IPS DF 6.9 (cell line): ENCODE measurements around the gene CAMTA1.

Experiments
- DNase-seq: peaks from one replicate; pipeline ENCODE4 v3.0.0-alpha.2; 2013; ENCODE audit warnings: low read depth, low spot score
- H3K27ac ChIP-seq: one replicate; pipeline ENCODE4 v1.5.1; 2013; ENCODE audit warnings: low read length, control low read depth
- H3K27me3 ChIP-seq: 2 replicates; pipeline ENCODE4 v1.6.1; 2013; ENCODE audit warnings: mild to moderate bottlenecking, low read length; ENCODE audit not compliant: control insufficient read depth, insufficient read depth
- H3K36me3 ChIP-seq: 2 replicates; pipeline ENCODE4 v1.6.1; 2013; ENCODE audit warnings: low read length; ENCODE audit not compliant: control insufficient read depth, insufficient read depth
- H3K4me1 ChIP-seq: 2 replicates; pipeline ENCODE4 v1.6.1; 2013; ENCODE audit warnings: low read length; ENCODE audit not compliant: control insufficient read depth, insufficient read depth
- H3K4me3 ChIP-seq: 2 replicates; pipeline ENCODE4 v1.5.1; 2013; ENCODE audit warnings: mild to moderate bottlenecking, low read length
- H3K9me3 ChIP-seq: 2 replicates; pipeline ENCODE4 v1.6.1; 2013; ENCODE audit warnings: low read length, inconsistent platforms; ENCODE audit not compliant: control insufficient read depth, insufficient read depth
- WGBS: extraction: QIAGEN DNeasy Blood & Tissue Kit; methylation state at CpG from one replicate; pipeline ENCODE4 v1.1.7; 2013; ENCODE audit warnings: mixed read lengths, missing lambda C conversion rate; ENCODE audit not compliant: insufficient read length, insufficient coverage; 5-methylcytosine and 5-hydroxymethylcytosine counted together

The CAMTA1 gene

DNA sequence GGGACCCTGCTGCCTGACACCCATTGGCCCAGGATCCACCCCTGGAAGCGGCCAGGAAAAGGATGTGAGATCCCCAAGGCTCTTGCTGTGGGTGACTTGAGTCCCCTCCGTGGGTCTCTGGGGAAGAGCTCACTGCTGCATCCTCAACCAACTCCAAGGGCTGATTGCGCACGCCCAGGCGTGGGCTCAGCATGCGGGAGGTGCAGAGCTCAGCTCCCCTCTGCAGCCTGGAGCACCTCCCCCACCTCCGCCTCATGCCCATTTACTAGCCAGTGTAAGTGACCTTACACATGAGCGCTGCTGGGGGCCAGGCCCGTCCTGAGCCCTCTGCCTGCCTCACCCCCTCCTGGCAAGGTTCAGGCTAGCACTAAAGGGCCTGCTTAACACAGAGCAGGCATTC is 847.4 kb downstream of the CAMTA1 start:
- H3K4me1 ChIP-seq = no peaks in the 10 kb centered on the region; the same call in 1 of the 2 replicates
- H3K36me3 ChIP-seq = no peaks in the 10 kb centered on the region
- no peaks in the 10 kb centered on the region for H3K9me3 ChIP-seq
- DNase-seq = no peak
- WGBS = no CpG with 5 or more reads among the region's 9 CpGs
- H3K27ac ChIP-seq = no peak overlapping the region
- no peaks in the 10 kb centered on the region for H3K27me3 ChIP-seq
- H3K4me3 ChIP-seq = no peak overlapping the region

DNA sequence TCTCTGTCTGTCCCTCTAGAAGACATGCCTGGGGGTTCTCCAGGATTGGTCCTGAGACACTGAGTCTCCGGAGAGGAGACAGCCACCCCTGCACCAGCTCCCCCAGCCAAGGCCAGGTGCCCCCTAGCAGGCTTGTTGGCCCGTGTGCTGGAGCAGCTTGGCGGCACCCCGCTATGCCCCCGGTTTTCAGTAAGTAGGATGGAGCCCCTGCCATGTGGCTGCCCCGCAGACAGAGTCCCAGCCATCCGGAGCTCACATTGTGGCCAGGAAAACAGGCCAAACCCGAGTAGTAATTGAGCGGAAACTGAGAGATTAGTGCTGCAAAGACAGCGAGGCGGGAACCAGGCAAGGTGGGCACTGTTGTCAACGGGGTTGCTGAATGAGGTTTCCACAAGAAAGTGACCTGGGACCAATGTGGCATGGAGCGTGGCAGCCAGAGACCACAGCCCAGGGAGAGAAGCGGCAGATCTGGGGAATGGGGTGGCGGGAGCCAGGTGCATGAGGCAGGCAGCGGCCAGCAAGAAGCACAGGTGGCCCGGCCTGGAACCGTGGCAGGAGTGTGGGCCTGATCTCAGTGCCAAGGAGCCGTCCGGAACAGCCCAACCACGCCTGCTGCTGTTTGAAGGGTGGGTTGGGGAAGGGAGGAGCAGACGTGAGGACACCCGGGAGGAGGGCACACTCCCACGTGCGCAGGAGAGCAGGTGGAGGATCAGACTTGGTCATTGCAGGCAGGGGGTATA is 848.4 kb downstream of the CAMTA1 start:
- no peaks in the 10 kb centered on the region for H3K27me3 ChIP-seq

DNA sequence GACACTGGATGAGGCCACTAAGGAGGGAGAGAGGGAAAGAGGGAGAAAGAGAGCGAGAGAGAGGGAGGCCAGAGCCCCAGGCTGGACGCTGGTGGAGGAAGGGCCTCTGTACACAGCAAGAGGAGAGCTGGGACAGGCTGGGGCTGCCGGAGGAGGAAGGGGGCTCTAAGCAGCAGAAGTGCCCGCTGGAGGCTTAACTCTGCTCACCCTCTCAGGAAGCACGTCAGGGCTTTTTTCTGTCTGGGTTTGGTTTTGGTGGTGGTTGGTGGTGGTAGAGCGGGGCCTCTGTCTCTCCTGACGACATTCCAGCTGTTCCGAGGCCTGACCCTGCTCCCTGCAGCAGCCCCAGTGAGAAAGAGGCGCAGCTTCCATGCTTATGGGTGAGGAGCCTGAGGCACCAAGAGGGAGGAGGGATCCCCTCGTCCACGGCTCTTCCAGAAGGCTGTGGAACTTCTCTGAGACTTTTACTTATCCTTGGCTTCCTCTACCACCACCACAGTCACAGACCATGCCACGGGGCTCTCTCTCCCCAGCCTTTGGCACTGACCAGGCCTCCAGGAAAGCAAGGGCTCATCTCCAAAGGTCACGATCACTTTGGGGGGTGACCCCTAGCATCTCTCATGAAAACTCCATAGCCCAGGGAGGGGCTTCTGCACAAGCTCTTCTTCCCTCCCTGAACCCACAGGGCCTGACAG is 849.4 kb downstream of the CAMTA1 start:
- Histone ChIP-seq H3K9me3 (no peaks in the 10 kb centered on the region), H3K27ac (no peak overlapping the region), H3K4me3 (no peak overlapping the region), H3K4me1 (no peaks in the 10 kb centered on the region; the same call in 1 of the 2 replicates), H3K36me3 (no peaks in the 10 kb centered on the region), H3K27me3 (no peaks in the 10 kb centered on the region)
- no peak for DNase-seq
- no CpG with 5 or more reads among the region's 13 CpGs for WGBS

More for the DNA sequence above, 848.4 kb downstream of the CAMTA1 start:
- Histone ChIP-seq H3K27ac (no peak overlapping the region), H3K9me3 (no peaks in the 10 kb centered on the region), H3K4me3 (no peak overlapping the region), H3K36me3 (no peaks in the 10 kb centered on the region), H3K4me1 (no peaks in the 10 kb centered on the region; the same call in 1 of the 2 replicates)
- no peak for DNase-seq
- no CpG with 5 or more reads among the region's 25 CpGs for WGBS

DNA sequence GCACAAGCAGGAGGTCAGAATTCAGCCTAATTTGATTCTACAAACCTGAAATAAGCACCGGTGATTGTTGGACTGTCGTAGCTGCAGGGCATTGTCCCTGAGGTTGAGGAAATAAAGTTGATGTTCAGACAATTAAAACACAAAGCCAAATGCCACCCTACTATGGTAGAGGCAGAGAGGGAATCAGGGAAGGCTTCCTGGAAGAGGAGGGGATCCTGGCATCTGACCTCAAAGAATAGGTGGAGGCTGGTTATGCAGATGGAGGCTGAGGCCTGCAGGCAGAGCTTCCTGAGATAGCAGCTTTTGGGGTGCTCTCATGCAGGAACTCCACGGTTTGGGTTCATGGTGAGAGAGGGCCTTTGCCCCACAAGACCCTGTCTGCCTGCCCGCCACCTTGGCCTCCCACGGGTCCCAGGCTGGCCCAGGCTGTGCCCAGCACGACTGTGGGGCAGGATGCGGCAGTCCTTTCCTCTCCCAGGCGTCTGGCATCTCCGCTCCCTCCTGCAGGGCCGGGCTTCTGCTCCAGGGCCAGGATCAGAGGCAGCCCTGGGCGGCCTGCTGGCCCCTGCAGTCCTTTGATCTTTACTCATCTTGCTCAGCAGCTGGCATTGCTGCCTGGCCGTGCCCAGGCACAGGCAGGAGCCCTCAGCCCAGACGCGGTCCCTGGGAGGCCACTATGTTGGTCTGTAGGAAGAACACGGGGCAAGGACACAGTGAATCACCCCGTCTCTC is 851.7 kb downstream of the CAMTA1 start:
- Histone ChIP-seq H3K4me3 (no peak overlapping the region), H3K4me1 (no peaks in the 10 kb centered on the region; the same call in 1 of the 2 replicates), H3K27ac (no peak overlapping the region), H3K27me3 (no peaks in the 10 kb centered on the region), H3K36me3 (no peaks in the 10 kb centered on the region; the same call in 1 of the 2 replicates), H3K9me3 (no peaks in the 10 kb centered on the region)
- WGBS = no CpG with 5 or more reads among the region's 16 CpGs
- DNase-seq = no peak

DNA sequence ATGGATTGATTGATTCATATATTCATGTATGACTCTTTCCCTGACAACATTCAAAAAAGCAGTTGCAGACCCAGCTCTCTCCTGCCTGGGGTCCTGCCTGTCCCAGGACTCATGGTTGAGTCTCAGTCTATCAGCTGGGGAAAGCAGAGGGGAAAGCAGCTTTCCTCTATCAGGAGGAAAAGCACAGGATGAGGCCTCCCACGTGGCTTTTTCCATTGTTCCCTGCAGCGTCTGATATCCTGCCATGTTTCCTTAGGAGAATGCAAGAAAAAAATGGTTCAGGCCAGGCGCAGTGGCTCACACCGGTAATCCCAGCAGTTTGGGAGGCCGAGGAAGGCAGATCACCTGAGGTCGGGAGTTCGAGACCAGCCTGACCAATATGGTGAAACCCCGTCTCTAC is 852.8 kb downstream of the CAMTA1 start:
- Histone ChIP-seq H3K9me3 (no peaks in the 10 kb centered on the region), H3K36me3 (no peaks in the 10 kb centered on the region; the same call in 1 of the 2 replicates), H3K27me3 (no peaks in the 10 kb centered on the region), H3K4me1 (no peaks in the 10 kb centered on the region), H3K4me3 (no peak overlapping the region), H3K27ac (no peak overlapping the region)
- no CpG with 5 or more reads among the region's 8 CpGs for WGBS
- no peak for DNase-seq

DNA sequence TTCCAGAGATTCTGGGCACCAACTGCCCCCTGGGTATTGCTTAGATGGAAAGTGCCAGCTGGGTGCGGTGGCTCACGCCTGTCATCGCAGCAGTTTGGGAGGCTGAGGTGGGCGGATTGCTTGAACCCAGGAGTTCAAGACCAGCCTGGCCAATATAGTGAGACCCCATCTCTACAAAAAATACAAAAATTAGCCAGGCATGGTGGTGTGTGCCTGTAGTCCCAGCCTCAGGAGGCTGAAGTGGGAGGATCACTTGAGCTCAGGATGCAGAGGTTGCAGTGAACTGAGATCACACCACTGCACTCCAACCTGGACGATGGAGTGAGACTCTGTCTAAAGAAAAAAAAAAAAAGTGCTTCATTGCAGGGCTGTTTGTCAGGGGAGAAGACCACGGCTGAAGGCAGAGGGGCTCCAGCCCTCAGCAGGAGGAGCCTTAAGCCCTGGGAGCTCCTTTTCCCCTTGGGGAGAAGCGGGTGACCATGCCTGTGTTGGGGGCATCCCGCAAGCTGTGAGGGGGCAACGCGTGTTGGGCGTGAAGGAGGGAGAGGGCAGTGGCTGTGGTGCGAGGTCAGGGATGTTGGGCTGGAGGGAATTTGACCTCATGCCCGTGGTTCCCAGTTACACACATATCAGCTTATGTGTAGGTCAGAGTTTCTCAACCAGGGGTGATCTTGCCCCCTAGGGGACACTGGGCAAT is 854.3 kb downstream of the CAMTA1 start:
- Histone ChIP-seq H3K4me1 (no peaks in the 10 kb centered on the region), H3K36me3 (no peaks in the 10 kb centered on the region; the same call in 1 of the 2 replicates), H3K9me3 (no peaks in the 10 kb centered on the region), H3K27ac (no peak overlapping the region), H3K27me3 (no peaks in the 10 kb centered on the region), H3K4me3 (no peak overlapping the region)
- no CpG with 5 or more reads among the region's 13 CpGs for WGBS
- no peak for DNase-seq

DNA sequence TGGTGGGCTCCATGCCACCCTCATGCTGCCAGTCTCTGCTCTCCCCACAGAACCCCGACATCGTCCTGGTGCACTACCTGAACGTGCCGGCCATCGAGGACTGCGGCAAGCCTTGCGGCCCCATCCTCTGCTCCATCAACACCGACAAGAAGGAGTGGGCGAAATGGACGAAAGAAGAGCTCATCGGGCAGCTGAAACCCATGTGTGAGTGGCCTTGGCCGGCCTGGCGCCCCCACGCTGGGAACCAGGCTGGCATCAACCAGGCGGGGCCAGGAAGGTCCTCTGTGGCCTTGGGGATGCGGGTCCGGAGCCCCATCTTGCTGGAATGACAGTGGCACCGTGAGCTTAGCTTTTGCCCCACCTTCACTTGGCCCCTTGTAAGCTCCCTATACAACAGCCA is 855.1 kb downstream of the CAMTA1 start:
- no CpG with 5 or more reads among the region's 18 CpGs for WGBS
- no peak for DNase-seq
- Histone ChIP-seq H3K4me1 (no peaks in the 10 kb centered on the region), H3K36me3 (no peaks in the 10 kb centered on the region; the same call in 1 of the 2 replicates), H3K9me3 (no peaks in the 10 kb centered on the region), H3K4me3 (no peak overlapping the region), H3K27ac (no peak overlapping the region), H3K27me3 (no peaks in the 10 kb centered on the region)

DNA sequence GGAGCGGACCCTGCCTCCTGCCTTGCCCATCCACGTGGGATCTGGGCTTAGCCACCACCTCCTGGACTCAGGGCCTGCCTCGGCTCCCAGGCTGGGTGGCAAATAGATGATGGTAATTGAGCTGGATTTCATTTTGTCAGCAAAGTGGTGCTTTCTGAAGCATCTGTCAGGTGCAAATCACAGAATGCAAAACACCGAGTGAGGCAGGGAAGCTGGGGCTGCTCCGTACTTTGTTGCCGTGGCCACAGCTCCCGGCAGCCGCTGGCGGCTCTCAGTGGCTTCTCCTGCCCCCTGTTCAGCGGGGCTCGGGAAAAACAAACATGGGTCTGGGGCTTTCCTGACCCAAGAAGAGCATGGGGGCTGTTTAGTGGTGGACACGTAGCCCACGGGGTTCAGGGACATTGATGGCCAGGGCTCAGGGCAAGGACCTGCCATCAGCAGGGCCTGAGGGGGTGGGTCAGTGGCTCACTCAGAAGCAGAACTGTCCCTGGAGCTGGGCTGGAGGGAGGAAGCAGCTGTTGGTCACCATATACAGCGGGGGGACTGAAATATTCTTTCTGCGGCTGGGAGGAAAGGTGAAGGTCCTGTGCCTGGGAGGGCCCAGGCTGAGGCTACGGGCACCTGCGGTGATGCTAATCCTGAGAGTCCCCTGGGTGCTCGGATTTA is 855.8 kb downstream of the CAMTA1 start:
- no peak for DNase-seq
- Histone ChIP-seq H3K4me1 (no peaks in the 10 kb centered on the region), H3K36me3 (no peaks in the 10 kb centered on the region; the same call in 1 of the 2 replicates), H3K27me3 (no peaks in the 10 kb centered on the region), H3K9me3 (no peaks in the 10 kb centered on the region), H3K27ac (no peak overlapping the region), H3K4me3 (no peak overlapping the region)
- no CpG with 5 or more reads among the region's 18 CpGs for WGBS

DNA sequence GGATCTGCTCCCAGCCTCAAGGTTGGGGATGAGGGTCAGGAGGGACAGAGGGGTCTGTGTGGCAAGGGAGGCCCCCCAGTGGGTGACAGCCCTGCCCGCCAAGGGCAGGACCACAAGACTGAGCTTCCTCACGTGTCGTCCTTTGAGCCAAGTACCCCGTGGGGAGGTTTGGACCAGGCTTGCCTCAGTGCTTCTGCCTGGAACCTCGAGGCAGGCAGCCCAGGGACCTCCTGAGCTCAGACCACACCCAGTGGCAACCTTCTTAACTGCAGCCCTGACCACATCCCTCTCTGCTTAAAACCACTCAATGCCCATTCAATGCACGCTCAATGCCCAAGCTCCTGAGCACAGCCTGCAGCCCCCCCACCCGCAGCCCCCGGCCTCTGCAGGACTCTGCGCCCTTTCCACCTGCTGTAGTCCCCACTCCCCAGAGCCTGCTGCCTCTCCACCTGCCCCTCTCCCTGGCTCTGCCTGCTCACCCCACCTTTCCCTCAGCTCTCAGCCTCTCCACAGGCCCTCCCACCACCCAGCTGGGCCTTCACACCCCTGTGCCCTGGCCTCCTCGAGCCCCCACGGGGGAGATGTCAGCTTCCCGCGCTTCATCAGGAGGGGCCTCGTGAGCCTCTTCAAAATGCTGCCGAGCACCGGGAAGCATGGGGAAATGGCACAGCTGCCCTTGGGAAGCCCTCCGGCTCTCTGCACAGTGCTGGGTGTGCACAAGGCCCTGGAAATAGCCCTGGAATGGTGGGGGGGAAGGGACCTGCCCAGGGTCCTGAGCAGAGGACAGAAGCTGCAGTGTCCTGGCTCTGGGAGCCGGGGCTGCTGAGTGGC is 856.5 kb downstream of the CAMTA1 start:
- H3K27me3 ChIP-seq = no peaks in the 10 kb centered on the region
- no peaks in the 10 kb centered on the region for H3K4me1 ChIP-seq
- H3K4me3 ChIP-seq = no peak overlapping the region
- H3K27ac ChIP-seq = no peak overlapping the region
- DNase-seq = no peak
- WGBS = no CpG with 5 or more reads among the region's 18 CpGs
- no peaks in the 10 kb centered on the region for H3K9me3 ChIP-seq
- no peaks in the 10 kb centered on the region; the same call in 1 of the 2 replicates for H3K36me3 ChIP-seq
